TTC549 (cell line): ENCODE measurements around the gene MAP4K2.

Experiments used
- FAIRE-seq: peaks from 2 replicates; lab custom pipeline; 2012; peaks lifted over from hg19 to GRCh38; lab: Jason Lieb, UNC

The MAP4K2 gene

DNA sequence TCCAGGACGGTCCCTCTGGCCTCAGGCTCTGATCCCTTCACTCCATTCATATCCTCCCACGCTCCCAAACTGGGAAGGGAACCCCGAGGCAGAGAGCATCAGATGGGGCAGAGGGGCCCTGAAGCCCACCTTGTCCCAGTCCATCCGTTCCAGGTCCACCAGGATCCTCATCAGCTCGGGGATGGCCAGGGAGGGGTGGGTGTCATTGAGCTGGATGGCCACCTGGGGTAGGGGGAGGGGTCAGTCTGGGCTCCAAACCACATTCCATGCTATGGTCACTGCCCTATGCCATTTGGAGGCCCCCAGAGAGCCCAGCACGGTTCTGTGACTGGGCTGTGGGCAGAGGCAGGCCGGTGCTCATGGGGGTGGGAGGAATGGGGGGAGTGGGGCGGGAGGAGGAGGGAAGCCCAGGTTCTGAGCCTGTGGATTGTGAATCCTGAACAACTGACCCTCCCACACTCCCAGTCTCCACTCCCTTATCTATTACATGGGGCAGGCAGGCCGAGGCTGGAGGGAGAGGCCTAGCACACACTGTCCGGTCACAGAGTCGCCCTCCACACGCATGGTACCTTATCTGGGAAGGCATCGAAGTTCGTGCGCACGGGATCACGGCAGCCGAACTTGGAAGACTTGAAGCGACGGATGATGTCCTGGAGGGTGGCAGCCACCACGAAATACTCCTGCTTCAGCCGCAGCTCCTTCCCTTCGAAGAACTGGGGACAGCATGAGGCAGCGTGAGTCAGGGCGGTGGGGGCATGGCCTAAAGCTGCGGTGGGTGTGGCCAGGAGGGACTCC lies 48.7 kb downstream of the MAP4K2 start:
- FAIRE-seq = no peak

DNA sequence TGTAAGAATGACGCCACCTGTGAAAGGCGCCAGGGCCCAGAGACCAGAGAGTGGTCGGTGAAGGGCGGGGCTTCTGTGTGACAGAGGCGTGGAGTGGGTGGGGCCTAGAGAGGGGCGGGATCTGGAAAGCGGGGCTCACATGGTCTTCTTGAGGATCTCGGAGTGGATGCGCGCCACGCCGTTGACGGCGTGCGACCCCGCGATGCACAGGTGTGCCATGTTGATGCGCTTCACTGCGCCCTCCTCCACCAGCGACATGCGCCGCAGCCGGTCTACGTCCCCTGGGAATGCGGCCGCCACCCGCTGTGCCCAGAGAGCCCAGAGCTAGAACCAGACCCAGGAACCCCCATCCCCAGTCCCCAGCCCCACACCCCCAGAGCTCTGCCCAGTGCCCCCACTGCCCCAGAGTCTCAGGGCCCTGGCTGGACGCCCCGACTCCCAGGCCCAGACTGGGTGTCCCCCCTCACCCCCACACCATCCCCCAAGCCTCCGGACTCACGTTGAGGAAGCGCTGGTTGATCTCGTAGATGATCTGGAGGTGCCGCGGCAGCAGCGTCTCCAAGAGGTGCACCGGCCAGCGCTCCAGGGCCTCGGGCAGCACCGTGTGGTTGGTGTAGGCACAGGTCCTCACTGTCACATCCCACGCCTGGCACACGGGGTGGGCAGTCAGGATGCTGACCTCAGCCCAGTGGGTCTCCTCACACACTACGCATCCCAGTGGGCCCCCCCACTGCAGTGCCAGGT lies 49.5 kb downstream of the MAP4K2 start:
- no peak for FAIRE-seq

- no peak for FAIRE-seq
These were observed 50.0 kb downstream of the MAP4K2 start for GRCh38 chr11:64753019-64753379.

DNA sequence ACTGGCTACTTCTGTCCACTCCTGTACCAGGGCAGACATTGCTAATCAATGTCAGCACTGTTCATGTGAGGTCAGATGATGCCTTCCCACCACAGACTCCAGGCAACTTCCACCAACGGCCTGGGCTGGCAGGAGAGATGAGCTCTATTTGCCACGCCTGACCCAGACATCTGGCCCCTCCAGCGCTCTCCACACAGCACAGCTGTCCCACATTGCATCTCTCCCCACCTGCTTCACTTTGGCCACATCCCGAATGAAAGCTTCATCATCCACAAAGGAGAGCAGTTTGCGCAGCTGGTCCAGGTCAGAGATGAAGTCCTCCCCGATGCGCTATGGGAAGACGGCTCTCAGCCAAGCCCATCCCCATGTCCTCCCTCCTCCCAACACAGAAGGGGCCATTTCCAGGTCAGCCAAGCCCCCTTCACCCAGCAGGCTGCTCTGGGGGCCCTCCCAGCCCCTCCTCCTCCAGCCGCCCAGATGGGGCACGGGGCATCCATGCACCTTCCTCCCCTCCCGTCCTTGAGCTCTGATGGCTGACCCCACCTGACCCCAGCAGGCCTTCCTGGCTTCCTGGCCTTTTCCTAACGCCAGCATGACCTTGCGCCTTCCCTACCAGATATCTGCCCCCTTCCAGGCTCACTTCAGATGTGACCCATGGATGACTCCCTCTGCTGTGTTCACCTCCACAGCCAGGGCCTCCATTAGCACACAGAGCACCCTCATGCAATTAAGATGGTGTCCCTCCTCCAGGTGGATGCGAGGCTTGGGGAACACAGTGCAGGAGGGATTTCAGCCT lies 50.6 kb downstream of the MAP4K2 start:
- no peak for FAIRE-seq

GRCh38 chr11:64751580-64751979 lies 51.4 kb downstream of the MAP4K2 start:
- FAIRE-seq = no peak

DNA sequence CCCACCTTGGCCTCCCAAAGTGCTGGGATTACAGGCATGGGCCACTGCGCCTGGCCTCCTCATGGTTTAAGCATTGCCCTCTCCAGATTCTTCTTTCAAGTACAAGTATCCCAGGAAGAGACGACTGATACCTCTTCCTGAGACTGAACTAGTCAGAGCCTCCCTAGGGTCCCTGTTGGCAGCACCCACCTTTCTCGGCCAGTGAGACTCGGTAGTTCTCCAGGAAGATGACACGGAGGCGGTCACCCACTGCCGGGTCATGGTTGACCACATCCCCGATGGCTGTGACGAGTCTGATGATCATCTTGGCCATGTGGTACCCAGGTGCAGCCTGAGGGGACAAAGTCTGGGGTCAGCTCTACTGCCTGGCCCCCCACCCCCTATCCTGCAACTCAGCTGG lies 51.9 kb downstream of the MAP4K2 start:
- FAIRE-seq = no peak

GRCh38 chr11:64750361-64751054 lies 52.5 kb downstream of the MAP4K2 start:
- FAIRE-seq = no peak

GRCh38 chr11:64747961-64748665 lies 54.9 kb downstream of the MAP4K2 start:
- FAIRE-seq = no peak

GRCh38 chr11:64746486-64746885 lies 56.5 kb downstream of the MAP4K2 start:
- FAIRE-seq = no peak

DNA sequence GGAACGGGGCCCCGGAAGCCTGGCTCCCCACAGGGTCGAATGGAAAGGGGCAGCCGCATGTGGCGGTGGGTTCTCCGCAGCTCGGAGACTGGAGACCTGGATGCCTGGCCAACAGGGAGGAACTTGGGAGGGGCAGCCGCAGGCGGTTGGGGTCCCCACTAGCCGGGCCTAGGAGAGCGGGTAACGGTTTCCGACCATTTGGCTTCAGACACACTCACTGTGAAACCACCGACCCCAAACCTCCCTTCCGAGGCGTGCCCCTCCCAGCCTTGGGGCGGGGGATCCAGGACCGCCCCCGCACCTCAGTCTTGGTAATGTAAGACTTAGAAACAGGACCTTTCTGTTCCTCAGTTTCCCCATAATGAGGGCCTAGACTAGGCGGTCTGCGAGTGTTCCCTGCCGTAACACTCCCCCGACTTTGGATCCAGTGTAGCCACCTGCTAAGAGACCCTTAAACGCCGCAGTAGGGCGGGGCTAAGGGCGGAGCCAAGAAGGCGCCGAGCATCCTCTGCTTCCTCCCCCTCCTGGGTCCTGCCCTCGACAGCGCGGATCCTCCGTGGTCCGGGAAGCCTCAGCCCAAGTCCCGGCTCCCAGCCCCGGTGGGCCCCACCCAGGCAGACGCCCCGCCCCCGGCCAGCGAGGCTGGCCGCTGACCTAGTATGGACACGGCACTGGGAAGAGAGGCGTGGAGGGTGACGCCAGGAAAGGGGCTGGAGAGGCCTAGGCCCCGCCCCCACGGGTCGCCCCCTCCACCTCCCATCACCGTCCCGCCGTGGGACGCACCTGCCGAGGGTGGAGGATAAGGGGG lies 57.3 kb downstream of the MAP4K2 start:
- no peak for FAIRE-seq

DNA sequence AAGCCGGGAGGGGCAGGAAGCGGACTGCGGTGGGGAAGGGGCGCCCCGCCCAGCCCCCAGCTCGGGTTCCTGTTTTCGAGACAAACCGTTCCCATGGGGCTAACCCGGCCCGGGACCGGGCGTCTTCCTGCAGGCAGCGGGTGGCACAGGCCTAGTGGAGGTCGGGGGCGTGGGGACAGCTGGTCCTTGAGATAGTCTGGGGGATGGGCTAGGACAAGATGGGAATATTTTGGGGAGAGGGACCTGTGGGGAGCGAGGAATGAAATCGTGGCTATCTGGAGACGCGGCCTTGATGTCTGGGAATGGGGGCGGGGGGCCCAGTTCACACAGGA lies 57.9 kb downstream of the MAP4K2 start:
- FAIRE-seq = no peak

- no peak for FAIRE-seq
These were observed 58.3 kb downstream of the MAP4K2 start for GRCh38 chr11:64744544-64745188.

- no peak for FAIRE-seq
These were observed 59.1 kb downstream of the MAP4K2 start, which contains the start of gene RASGRP2 for GRCh38 chr11:64743591-64744543. RASGRP2 (minus strand) TSS chr11:64744142; CDS start chr11:64742866, 1,276 bp downstream.

DNA sequence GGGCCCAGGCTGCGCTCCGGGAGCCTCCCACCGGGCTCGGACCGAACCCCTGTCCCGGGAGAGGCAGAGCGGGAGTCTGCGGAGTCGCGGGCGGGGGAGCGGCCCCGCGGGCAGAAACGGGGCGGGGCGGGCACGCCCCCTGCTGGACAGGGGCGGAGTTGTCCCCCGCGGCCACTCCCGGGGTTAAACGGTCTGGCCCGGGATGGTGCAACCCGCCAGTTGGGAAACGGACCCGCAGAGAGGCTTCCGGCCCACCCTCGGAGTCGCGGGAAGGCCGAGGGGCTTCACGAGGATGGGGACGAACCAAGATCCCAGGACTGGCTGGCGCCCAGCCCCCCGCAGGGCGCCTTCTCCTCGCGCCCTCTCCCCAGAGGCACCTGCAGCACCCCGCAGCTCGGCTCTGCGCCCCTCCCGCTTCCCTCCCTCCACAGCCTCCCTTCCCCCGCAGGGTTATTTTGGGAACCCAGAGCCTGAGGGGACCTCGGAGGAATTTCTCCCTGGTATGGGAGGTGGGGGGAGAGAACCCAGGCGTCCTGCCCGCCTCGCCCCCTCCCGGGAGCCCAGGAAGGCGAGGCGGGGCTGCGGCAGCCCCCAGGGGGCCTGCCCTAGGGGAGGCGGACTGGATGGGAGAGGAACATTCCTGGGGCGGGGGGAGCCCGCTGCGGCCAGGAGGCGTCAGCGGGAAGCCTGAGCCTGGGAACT lies 60.0 kb downstream of the MAP4K2 start:
- FAIRE-seq = no peak

- no peak for FAIRE-seq
These were observed 60.7 kb downstream of the MAP4K2 start for GRCh38 chr11:64742087-64742888.

DNA sequence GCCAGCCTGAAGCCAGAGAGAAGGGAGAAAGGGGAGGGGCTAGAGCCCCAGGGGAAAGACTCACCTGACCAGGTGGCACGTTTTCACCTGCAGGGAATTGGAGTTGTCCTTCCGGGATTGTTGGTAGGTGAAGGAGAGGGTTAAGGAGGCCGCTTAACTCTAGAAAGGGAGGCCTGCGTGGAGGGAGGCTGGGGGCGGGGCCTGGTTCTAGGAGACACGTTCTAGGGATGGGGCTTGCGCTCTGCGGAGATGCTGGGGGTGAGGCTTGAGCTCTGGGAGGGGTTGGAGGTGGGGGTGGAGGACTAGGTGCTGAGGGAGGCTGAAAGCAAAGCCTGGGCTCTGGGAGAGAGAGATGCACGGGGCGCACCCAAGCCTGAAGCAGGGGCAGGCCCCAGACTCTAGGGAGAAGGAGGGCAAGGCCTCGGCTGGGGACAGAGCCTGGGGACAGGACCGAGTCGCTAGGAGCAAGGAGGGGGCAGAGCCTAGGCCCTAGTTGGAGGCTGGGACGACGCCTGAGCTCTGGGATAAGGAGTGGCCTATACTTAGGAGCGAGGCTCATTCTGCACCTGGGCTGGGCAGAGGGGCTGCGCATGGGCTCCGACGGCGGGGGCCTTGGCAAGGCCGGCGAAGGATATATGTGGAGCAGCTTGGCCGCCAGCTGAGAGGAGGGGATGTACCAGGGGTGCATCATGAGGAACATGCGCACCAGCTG lies 61.5 kb downstream of the MAP4K2 start:
- FAIRE-seq = no peak

DNA sequence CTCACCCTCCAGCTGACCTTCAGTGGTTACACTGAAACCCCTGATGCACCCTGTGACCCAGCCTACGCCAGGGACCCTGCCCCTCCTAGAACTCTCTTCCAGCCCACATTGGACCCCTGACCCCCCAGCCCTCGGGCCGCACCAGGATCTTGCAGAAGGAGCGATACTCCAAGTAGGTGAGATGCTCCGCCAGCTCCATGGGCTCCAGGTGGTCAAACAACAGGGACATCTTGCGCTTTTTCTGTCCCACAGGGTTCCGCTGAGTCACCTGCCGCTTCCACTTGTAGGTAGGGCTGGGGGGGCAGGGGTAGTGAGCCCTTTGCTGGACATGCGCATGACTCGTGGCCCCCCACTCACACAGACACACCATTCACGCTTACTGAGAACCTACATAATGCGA lies 63.1 kb downstream of the MAP4K2 start:
- FAIRE-seq = no peak
